A549 (cell line): ENCODE measurements around the gene SMS.

ENCODE experiments used
- HOXB5 ChIP-seq: fragments of 250-450 bp; sonication (Bioruptor Pico); IDR thresholded peaks from 2 replicates; pipeline ENCODE4 v1.5.0; 2020; ENCODE audit warnings: mild to moderate bottlenecking, moderate library complexity
- MYC ChIP-seq: IDR thresholded peaks from 2 replicates; pipeline ENCODE4 v1.6.1; 2012; ENCODE audit warnings: mild to moderate bottlenecking, inconsistent platforms, low read length, improper control_type of control experiment, borderline replicate concordance
- POLR2A ChIP-seq: IDR thresholded peaks from 2 replicates; pipeline ENCODE4 v1.6.1; 2012; ENCODE audit warnings: mild to moderate bottlenecking, low read length
- SMC3 ChIP-seq: fragments of >200 bp; sonication (Bioruptor Twin); formaldehyde crosslinking; IDR thresholded peaks from 3 replicates; pipeline ENCODE4 v1.6.1; 2018; ENCODE audit warnings: inconsistent platforms
- TF ChIP-seq, protein P1 (sequence below): fragments of >200 bp; sonication (Bioruptor Twin); formaldehyde crosslinking; IDR thresholded peaks from 3 replicates; pipeline ENCODE4 v1.5.1; 2016

DNA sequence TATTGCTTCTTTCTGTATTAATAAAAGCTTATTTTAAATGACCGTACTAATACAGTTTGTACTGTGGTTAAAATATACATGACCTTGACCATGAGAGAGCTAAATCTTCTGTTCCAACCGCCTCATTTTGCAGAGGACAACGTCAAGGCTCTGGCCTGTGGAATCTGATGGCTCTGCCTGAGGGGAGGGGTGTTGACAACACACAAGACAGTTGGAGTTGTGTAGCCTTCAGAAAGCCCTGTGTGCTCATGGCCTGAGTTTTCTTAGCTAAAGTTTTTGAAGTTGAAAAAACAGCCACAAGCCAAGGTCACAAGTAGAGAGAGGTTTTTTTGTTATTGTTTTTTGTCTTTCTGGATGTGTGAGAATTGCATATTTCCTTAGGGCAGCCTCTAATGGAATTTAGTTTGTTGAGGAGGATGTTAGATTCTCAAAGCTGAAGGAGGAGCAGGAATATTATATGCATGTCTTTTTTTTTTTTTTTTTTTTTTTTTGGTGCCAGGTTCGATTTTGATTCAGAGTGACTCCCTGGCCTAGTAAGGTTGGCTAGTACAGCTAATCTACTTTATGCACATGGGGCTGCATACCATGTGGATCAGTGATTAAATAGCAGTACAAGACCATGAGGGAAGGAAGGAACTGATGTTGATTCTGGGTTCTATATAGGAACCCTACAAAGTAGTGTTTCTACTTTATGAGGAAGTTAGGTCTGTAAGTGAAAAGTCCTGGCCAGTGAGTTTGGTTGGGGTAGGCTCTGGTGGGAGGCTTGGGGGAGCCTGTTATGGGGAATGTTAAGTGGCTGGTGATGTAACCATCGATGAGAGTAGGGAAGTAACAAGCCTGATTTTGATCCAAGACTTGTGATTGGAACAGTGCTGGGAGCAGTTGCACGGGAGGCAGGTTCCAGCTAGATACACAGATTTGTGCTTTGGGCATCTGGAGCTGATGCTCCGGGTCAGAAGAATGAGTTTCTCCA is 20.3 kb downstream of the SMS start:
- TF ChIP-seq, protein P1, sequence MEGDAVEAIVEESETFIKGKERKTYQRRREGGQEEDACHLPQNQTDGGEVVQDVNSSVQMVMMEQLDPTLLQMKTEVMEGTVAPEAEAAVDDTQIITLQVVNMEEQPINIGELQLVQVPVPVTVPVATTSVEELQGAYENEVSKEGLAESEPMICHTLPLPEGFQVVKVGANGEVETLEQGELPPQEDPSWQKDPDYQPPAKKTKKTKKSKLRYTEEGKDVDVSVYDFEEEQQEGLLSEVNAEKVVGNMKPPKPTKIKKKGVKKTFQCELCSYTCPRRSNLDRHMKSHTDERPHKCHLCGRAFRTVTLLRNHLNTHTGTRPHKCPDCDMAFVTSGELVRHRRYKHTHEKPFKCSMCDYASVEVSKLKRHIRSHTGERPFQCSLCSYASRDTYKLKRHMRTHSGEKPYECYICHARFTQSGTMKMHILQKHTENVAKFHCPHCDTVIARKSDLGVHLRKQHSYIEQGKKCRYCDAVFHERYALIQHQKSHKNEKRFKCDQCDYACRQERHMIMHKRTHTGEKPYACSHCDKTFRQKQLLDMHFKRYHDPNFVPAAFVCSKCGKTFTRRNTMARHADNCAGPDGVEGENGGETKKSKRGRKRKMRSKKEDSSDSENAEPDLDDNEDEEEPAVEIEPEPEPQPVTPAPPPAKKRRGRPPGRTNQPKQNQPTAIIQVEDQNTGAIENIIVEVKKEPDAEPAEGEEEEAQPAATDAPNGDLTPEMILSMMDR: no peak
- no peak for TF ChIP-seq MYC
- TF ChIP-seq POLR2A: no peak
- no peak for TF ChIP-seq SMC3
- no peak for TF ChIP-seq HOXB5 (CRISPR knock-in tag)
